ENCODE measurements around the gene RACGAP1.

The RACGAP1 gene

GRCh38 chr12:49984476-49985359, 40.6 kb downstream of the RACGAP1 start:
- DNase-seq, result no peak

GRCh38 chr12:49983892-49984291, 41.4 kb downstream of the RACGAP1 start:
- DNase-seq, result no peak

GRCh38 chr12:49982246-49983087, 42.8 kb downstream of the RACGAP1 start:
- no peak for DNase-seq

GRCh38 chr12:49980501-49981349, 44.6 kb downstream of the RACGAP1 start:
- no peak for DNase-seq

GRCh38 chr12:49979791-49980190, 45.5 kb downstream of the RACGAP1 start:
- no peak for DNase-seq

- no peak for DNase-seq
Observed at GRCh38 chr12:49979016-49979586, 46.2 kb downstream of the RACGAP1 start.

GRCh38 chr12:49978125-49978524, 47.2 kb downstream of the RACGAP1 start:
- DNase-seq, result no peak

GRCh38 chr12:49976557-49976956, 48.7 kb downstream of the RACGAP1 start:
- DNase-seq, result no peak

GRCh38 chr12:49975318-49975761, 50.0 kb downstream of the RACGAP1 start:
- DNase-seq, result no peak

- no peak for DNase-seq
Observed at GRCh38 chr12:49974677-49975317, 50.5 kb downstream of the RACGAP1 start.

GRCh38 chr12:49974231-49974675, 51.0 kb downstream of the RACGAP1 start:
- no peak for DNase-seq

GRCh38 chr12:49973361-49973830, 51.9 kb downstream of the RACGAP1 start:
- no peak for DNase-seq

- no peak for DNase-seq
Observed at GRCh38 chr12:49972641-49973360, 52.5 kb downstream of the RACGAP1 start, which contains the start of gene AQP6. TSS of gene AQP6 (plus strand) at chr12:49972947. CDS start at chr12:49973174, 227 bp downstream.

GRCh38 chr12:49972129-49972528, 53.2 kb downstream of the RACGAP1 start:
- DNase-seq, result no peak

- DNase-seq, result no peak
Observed at GRCh38 chr12:49971141-49971540, 54.2 kb downstream of the RACGAP1 start.

- no peak for DNase-seq
Observed at GRCh38 chr12:49970658-49971057, 54.6 kb downstream of the RACGAP1 start.

- DNase-seq, result no peak
Observed at GRCh38 chr12:49969651-49970429, 55.5 kb downstream of the RACGAP1 start.

- DNase-seq, result no peak
Observed at GRCh38 chr12:49969027-49969426, 56.3 kb downstream of the RACGAP1 start.

GRCh38 chr12:49968471-49968870, 56.8 kb downstream of the RACGAP1 start:
- DNase-seq, result no peak

- no peak for DNase-seq
Observed at GRCh38 chr12:49967777-49968250, 57.5 kb downstream of the RACGAP1 start.
